GM19467 (cell line): Measurements from ENCODE around the gene TRIM36.
A peak's percentile ranks its signal among the peaks of the same experiment; 100 is the strongest.

Experiments used
- ATAC-seq: cut with Tn5 transposase; IDR thresholded peaks from one replicate; pipeline ENCODE4 v1.9.1; 2021; ENCODE audit warnings: mild to moderate bottlenecking, moderate library complexity; ENCODE audit not compliant: unreplicated experiment

TRIM36 gene, protein sequence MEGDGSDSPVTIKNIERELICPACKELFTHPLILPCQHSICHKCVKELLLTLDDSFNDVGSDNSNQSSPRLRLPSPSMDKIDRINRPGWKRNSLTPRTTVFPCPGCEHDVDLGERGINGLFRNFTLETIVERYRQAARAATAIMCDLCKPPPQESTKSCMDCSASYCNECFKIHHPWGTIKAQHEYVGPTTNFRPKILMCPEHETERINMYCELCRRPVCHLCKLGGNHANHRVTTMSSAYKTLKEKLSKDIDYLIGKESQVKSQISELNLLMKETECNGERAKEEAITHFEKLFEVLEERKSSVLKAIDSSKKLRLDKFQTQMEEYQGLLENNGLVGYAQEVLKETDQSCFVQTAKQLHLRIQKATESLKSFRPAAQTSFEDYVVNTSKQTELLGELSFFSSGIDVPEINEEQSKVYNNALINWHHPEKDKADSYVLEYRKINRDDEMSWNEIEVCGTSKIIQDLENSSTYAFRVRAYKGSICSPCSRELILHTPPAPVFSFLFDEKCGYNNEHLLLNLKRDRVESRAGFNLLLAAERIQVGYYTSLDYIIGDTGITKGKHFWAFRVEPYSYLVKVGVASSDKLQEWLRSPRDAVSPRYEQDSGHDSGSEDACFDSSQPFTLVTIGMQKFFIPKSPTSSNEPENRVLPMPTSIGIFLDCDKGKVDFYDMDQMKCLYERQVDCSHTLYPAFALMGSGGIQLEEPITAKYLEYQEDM

DNA sequence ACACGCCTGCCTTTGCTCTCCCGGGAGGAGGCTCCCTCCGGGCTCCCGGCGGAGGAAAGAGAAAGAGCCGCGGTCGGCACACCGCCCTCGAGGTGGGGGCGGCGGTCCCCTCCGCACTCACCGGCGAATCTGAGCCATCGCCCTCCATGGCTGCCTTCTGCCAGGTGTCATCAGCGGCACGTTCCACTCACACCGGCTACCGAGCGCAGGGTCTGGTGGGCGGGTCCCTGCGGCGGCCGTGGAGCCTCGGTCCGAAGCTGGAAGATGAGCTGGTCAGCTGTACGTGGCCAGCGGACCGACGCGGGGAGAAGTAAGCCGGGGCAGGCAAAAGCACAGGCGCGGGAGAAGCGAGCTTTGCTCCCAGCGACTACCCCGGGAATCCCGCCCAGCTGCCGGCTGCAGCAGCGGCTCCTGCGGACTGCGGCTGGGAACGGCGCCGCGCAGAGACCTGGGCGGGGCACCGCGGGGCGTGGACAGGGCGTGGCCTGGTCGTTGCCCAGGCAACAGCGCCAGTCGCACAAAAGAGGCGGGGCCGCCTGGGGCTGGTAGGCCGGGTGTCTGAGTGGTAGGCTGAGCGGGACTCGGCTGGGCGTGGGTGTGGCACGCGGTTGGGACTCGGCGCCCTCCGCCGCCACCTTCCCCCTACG, at the start of gene TRIM36:
TRIM36 (minus strand) TSS at position 422 of the 647 bp plus-strand sequence; CDS start at position 148, 274 bp downstream.
- ATAC-seq = peak; percentile 98

DNA sequence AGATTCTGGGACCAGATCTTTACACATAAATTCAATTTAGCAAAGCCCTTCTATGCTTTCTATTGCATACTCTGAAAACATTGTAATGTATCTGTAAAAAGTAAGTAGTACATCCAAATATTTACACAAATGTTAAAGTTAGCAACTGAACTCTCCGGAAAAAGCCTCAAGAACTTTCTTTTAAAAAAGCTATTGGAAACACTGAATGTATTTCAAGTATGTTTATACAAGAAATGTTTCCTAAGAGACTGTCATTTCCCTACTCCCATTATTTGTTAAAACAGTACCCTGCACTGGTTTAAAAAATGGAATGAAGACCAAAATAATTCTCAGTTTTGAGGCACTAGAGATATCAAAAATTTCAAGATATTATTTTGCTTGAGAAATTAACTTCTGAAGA, 44.8 kb upstream of the TRIM36 start:
- no peak for ATAC-seq

DNA sequence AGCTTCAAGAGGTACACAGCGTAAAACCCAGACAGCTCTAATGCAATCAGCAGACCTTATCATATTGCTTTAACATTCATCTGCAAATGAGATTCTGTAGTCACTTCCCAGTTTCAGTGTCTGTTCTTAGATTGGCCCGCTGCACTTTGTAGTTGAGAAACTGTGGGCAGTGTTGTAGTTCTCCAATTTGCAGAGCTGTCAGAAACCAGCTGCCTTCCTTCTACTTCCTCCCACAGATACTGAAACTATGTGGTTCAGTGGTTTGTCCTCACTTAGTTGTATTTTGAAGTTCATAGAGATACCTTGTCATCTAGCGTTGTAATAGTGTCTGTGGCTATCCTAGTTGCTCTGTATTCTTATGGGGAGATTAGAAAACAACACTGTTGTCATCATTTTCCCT, 39.6 kb upstream of the TRIM36 start:
- ATAC-seq = peak; percentile 100

DNA sequence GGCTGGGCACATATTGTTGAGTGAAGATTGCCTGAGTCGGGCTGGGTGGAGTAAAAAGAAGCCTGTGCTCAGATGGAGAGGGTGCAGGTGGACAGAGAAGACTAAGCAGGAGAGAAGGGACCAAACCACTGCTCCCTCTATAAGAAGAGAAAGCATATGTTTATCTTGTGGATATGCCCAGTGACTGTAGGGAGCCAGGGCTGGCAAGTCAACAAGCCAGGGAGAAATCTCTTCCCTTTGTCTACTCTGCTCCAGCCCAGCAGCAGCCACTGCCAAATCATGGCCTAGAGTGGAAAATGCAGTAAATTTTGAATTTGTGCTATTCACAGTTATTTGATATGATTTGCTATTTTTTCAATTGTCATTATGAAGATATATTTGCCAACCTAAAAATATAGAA, 33.2 kb upstream of the TRIM36 start:
- ATAC-seq = no peak

DNA sequence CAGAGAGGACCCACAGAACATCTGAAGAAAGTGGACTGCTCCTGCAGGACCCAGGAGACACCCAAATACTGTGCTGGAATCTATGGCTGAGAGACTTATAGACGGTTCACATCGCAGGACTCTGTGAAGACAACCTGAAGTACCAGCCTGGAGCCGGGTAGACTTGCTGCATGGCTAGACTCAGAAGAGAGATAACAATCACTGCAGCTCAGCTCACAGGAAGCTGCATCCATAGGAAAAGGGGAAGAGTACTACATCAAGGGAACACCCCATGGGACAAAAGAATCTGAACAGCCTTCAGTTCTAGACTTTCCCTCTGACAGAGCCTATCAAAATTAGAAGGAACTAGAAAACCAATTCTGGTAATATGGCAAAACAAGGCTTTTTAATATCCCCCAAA, 26.5 kb upstream of the TRIM36 start:
- no peak for ATAC-seq

DNA sequence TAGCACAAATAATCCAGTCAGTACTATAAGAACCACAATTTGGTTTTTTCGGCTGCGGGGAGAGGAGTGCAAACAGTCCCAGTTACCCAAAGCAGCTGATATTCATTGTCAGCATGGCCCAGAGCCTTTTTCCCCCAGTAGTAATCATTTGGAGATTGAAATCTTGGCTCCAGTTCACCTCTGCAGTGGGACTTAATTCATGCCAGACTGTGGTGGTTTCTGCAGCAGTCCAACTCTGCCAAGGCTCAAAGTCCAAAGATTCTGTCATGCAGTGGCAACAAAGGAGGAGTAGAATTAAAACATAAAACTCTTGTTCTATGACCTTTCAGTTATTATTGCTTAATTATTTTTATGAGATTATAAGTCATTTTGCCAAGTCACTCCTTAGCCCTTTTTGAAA, 25.0 kb upstream of the TRIM36 start:
- no peak for ATAC-seq

DNA sequence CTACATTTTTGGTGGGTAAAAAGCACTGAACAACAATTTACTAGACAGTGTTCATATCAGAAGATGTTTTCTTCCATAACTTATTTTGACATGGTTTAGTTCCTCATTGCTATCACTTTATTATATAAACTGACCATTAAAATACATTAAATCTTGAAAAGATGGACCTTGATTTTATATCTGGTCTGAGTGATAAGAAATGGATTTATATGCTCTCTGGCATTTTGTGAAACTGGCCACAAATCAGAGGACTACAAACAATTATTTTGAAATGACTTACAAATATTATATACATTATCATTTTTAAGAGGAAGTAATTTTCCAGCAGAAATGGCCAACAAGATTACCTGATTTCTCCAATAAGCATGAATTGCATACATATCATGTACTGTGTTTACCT, 23.6 kb upstream of the TRIM36 start:
- ATAC-seq = no peak

DNA sequence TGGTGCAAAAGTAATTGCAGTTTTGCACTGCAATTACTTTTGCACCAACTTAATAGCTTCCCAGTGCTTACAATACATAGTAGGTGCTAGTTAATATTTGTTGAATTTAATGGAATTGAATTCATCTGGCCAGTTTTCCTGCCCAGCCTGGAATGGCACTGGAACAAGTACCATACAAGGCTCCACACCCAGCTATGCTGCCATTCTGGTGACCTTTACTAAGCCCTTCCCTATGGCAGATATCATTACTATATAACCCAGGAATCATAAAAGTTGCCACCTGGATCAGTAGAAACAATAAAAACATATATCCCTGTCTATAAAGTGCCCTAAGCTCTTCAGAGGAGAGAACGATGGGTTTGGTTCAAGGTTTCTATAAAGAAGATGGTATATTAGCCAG, 22.4 kb upstream of the TRIM36 start:
- ATAC-seq = no peak

DNA sequence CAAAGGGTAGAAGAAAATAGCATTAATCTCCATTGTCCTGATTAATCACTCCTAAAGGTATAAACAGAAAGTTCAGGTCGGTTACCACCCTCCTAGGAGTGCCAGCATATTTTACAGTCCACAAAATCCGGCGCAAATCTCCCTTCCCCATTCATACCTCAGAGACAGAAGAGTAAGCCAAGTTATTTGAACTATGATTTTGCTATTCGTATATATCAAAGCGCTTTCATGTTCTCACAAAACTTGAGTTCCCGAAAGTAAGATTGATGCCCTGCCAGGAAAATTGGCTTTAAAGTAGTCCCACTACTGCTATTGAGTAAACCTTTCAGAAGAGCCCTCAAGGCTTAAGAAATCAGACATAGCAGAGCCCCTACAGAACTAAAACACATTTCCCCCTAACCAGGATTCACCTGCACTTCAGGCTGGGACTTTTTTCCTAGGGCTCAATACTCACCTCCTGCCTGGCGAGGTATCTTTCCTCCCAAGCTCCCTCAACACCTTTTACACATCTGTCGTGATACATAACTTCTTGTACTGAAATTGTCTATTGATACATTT, 21.8 kb upstream of the TRIM36 start:
- ATAC-seq = no peak

DNA sequence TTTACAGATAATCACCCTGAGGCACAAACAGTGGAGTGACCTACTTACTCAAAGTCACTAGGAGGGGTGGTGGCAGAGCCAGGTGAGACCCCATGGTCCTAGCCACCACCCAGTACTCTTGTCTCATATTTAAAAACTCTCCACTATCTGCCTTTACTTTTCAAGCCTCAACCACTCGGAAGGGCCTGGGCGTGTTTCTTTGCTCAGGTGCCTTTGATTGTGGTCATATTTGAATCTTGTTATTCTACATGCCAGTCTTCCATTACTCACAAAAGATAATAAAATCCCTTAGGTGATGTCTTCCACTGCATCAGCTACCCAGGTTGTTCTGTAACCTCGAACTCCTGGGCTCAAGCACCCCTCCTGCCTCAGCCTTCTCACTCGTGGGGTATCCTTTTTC, 20.7 kb upstream of the TRIM36 start:
- no peak for ATAC-seq

DNA sequence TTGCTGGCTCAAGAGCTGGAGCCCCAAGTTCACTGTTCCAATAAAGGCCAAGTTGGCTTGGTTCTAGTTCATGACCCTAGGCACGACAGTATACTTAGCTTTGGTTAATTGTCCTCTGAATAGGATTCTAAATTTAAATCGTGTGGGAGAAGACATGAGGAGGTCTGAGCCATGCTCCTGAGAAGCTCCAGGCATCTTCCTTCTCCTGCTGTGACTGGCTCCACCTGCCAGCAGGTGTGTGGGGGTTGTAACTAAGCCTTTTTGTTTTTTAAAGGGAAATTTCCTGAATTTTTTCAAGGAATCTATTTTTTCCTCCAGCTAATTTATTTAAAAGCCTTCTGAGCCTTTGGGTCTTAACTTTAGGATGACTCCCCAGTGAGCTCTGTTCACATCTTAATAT, 20.2 kb upstream of the TRIM36 start:
- no peak for ATAC-seq

DNA sequence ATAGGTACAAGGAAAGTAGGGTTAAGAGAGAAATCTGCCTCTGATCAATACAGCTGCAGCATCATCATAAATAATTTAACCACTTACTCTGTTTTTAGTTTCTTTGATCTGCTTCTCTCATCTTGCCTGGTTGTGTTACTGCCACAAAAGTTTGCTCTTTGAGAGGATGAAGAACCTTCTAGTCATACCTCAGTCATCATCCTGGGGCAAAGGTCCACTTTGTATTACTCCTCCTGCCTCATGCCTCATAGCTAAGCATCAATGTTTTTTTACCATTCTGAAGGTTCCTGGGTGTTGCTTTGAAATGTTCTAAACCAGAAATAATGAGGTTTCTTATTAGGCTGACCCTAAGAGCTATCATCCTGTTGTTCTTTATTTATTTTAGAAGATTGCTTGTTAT, 17.1 kb upstream of the TRIM36 start:
- ATAC-seq = no peak

DNA sequence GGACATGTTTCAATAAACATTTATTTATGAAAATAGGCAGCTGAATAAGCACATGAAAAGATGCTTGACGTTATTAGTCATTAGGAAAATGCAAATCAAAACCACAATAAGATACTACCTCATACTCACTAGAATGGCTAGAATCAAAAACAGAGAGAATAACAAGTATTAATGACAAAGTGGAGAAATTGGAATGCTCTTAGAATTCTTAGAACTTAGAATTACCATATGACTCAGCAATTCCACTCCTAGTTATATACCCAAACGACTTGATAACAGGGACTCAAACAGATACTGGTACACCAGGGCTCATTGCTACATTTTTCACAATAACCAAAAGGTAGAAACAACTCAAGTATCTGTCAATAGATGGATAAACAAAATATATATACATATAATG, 15.1 kb upstream of the TRIM36 start:
- no peak for ATAC-seq

DNA sequence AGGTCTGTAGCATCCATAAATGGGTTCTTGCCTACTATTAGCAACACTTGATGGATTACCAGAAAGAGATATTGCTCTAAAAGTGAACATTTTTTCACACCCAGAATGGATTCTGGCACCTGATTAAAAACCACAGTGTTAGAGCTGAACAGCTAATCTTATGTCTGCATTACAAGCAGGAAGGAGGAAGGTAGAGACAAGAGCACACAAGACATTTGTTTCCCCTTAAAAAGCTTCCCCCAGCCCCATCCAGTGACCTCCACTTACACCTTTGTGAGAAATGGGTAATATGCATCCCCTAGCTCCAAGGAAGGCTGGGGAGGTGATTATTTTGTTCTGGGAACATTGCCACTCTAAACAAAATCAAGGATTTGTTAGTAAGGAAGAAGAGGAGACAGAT, 12.0 kb upstream of the TRIM36 start:
- no peak for ATAC-seq

DNA sequence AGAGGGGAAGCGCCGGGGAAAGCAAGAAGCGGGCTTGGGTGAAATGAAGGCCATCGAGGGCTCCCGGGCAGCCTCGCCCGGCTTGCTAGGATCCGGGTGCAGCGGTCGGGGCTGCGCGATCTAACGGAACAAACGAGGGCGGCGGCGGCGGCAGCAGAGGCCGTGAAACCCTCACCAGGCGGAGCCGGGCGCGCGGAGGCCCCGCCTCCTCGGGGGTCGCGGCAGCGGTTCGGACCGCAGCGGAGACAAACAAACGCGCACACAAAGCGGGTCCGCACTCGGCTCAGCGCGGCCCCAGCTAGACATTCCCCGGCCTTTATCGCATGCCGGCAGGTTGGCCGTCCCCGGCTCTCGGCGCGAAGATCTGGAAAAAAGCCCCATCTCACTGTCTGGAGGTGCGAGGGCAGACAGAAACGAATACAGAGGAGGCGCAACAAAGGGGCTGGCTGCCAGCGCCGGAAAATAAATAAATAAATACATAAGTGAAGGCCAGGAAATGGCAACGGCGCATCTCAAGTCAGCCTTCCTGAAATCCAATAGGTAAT, 10.5 kb upstream of the TRIM36 start:
- ATAC-seq = peak; percentile 68

DNA sequence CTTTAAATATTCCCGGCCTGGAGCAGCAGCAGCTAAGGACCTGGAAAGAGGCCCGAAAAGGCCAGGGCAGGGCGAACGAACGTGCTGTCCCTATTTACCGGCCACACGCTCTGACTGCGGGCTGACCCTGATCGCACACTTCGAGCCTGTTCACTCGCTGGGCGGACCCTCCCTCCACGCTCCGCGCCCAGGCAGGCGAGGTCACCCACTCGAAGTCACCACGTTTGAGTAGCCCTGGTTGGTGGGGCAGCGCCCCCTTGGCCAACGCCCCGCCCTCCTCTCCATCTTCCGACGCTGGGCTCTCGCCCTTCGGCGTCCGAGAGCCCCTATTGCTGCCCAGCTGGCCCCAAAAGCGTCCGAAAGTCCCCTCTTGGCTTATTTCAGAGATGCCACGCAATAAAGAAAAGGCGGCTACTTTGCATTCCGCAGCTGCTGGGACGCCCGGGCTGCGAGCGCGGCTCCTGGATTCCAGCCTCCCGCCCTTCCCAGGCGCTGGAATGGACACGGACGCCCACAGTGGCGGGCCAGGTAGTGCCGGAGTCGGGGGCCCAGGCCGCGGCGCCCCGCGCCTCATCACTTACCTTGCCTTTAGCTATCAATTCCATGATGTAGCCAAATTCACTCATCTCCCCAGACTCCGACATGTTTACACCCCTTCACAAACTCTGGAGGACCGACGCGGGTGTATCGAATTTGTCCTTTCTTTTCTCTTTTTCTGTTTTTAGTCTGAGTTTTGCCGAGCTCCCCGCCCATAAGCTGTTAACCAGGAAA, 9.9 kb upstream of the TRIM36 start:
- ATAC-seq = peak; percentile 31

DNA sequence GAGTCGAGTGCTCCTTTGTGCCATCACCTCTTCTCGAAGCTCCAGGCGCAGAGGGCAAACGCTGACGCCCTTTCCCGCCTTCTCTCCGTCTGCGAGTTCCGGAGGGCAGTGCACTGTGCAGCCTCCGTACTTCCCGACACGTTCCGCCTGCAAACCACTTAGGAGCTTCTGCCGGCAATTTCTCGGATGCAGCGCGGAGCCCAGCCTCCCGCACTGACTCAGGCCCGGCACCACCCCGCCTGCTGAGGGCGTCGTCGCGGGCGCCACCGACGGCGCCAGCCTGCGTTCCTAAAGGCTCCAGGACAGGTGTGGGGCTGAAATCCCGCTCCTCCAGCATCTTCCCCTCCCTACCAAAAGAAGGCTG, 9.3 kb upstream of the TRIM36 start:
- no peak for ATAC-seq

DNA sequence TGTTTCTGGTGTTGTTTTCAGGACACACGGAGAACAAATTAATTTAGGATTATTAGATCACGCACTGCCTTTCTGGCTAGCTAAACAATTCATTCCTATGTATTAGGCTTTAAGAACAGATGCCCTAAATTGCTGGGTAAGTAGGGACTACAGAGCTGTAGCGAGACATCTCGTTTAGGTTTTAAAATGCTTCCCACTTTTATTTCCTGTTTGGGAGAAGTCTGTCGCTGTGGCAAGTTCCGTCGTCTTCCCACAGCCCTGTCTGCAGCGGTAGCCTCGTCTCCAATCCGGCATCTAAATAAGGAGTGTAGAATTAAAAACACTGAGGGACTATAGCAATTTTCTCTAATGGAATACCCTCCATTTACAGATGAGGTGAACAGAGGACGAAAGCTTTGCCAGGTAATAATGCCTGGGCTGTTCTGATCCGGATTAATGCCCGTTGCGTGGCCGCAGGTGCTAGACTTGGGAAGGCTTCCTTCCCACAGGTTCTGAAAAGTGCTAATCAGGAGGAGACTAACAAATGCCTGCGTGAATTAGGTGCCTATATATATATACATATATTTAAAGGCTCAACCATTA, 1.3 kb upstream of the TRIM36 start:
- no peak for ATAC-seq

DNA sequence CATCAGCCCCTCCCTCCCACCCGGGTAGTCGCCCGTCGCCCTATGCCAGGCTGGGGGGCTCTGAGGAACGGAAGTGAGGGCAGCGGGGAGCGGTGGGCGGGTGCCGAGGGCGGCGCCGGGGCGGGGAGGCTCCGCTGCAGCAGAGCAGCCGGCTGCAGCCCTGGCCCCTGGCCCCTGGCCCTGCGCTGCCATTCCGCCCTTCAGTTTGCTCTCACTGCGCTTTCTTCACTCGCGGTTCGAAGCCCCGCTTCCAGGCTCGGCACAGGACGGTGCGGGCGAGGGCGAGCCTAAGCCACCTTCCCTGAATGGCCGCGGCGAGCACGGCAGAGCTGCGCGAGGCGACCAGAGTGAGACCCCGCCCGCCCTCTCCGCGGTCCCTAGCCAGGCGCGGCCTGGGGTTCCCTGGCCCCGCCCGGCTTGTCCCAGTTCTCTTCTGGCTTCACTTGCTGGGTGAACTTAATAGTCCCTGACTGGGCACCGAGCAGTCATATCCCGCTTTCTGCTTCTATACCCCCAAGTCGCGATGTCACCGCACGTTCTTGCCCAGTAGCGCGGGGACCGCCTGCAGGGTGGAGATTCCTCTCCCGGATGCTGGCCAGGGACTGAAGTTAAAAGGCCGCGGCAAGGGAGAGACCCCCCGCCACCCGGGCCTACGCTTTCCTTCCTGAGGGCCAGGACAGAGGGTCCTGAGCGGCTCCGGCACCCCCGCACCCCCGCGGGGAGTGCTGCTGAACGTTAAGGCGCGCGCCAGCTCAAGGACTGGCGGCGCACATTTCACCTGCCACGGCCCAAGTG, 623 bp upstream of the TRIM36 start:
- ATAC-seq = peak; percentile 47
